T-helper 1 cell (primary cell): Measurements from ENCODE around the gene AQP11.
"Not testable (repeated sequence)": the region's sequence is repeated elsewhere in the genome, so short reads cannot be mapped to it uniquely, and the experiment has no call there.

Source experiments
- DNase-seq, 5 donors: peaks; one replicate each; pipeline ENCODE4 v3.0.0-alpha.2; 2012 to 2020
- total RNA-seq, 4 donors: gene quantifications; one replicate each; lab custom pipeline; 2026; lab: John Stamatoyannopoulos, UW

AQP11 gene
- 0 to 0.31 (median 0.14) reads per million in 4 donors for total RNA-seq

DNA sequence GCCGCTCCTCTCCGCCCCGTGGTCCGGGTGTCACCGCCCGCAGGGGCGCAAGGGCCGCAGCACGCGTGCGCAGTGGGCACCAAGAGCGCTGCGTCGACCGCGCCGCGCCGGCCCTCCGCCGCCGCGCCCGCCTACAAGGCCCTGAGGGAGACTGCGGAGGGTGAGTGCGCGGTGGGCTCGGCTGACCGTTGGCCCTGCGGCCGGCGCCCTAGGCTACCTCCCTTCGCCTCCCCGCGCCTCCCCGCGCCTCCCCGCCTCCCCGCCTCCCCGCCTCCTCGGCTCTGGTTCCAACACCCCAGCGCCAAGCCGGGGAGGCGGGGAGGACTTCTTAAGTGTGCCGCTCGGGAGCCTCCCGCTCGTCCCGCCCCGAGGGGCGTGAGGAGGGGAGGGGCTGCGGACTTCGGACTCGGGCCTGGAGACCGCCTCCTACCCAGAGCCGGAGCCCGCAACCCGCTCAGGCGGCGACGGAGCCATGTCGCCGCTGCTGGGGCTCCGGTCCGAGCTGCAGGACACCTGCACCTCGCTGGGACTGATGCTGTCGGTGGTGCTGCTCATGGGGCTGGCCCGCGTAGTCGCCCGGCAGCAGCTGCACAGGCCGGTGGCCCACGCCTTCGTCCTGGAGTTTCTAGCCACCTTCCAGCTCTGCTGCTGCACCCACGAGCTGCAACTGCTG lies at the start of gene AQP11:
AQP11 (plus strand) TSS at position 433 of the 673 bp plus-strand sequence; CDS start at position 473, 40 bp downstream.
- peak in 4 of 5 donors; percentile 8 to 53 (median 20) for DNase-seq

DNA sequence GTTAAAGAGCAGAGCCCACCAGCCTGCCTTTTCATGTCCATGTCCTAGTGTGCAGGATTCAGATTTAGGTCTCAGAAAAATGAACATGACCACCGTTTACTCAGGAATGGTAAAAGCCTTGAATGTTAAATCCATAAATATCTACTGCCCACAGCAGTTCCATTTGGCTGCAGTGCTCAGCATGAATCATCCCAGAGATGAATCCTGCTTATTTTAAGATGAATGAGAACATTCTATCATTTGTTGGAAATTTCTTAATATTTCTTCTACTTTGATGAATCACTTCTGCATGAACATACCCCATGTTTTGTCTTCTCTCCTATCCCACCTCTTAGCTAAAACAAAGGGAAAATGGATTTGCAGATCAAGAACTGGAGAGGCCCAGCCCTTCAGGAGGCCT lies 47.5 kb upstream of the AQP11 start:
- DNase-seq, result no peak

DNA sequence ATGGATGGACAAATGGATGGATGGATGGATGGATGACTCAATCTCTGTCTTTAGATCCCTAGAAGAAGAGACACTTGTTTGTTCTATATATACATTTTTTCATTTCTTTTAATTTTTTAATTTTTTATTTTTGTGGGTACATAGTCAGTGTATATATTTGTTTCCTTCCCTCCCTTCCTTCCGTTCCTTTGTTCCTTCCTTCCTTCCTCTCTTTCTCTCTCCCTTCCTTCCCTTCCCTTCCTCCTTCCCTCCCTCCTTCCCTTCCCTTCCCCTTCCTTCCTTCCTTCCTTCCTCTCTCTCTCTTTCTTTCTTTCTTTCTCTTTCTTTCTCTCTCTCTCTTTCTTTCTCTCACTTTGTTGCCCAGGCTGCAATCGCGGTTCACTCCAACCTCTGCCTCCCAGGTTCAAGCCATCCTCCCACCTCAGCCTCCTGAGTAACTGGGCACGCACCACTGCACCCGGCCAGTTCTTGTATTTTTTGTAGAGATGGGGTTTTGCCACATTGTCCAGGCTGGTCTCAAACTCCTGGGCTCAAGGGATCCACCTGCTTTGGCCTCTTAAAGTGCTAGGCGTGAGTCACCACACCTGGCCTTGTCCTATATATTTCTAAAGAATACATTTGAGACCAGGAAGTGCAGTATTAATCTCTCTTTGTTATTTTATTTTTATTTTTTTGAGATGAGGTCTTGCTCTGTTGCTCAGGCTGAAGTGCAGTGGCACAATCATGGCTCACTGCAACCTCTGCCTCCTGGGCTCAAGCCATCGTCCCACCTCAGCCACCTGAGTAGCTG lies 42.5 kb upstream of the AQP11 start:
- no peak for DNase-seq

GRCh38 chr11:77547863-77548551 lies 41.7 kb upstream of the AQP11 start:
- peak in 2 of 5 donors; percentile 13 to 23 for DNase-seq

DNA sequence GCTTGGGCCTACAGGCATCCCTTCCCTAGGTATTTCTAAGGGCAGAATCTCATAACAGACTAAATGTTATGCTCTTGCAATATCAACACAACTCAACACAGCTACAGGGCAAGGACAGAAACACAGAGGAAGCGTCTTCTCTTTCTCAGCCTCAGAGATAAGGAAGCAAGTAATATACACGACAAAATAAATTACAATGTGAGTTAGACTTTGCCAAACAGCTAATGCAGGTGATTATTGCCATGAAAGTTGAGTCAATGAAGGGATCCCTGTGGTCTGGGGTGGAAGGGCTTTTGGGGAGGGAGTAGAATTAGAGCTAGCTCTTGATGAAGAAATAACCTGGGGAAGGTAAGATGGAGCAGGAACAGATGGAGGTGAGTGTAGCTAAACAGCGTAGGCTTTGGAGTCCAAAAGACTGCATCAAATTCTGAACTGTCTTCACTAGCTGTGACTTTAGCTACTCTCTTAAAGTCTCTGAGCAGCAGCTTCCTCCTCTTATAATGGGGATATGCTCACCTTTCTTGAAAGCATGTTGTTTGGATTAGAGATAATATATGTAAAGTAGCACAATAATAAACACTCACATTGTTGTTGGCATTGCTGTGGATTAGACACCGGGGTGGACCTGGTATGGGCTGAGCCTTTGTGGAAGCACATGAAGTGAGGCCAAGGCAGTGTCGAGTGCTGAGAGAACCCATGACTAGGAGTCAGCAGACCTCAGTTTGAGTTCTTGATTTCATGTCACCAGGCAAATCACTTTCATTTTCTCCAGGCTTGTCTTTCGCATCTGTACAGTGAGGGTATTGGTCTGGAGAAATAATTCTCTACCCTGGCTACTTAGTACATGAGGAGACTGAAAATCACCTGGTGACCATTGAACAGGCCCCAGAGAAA lies 41.0 kb upstream of the AQP11 start:
- DNase-seq, result no peak

DNA sequence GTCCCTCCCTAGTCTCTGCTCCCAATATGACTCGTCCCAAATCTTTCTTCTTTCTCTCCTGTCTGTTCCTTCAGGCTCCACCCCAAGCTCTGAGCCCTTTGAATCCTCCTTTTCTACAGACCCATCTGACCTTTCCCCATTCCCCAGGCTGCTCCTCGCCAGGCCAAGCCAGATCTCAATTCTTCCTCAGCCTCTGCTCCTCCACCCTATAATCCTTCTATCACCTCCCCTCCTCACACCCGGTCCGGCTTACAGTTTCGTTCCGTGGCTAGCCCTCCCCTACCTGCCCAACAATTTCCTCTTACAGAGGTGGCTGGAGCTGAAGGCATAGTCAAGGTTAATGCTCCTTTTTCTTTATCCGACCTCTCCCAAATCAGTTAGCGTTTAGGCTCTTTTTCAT lies 38.3 kb upstream of the AQP11 start:
- not testable (repeated sequence) for DNase-seq

DNA sequence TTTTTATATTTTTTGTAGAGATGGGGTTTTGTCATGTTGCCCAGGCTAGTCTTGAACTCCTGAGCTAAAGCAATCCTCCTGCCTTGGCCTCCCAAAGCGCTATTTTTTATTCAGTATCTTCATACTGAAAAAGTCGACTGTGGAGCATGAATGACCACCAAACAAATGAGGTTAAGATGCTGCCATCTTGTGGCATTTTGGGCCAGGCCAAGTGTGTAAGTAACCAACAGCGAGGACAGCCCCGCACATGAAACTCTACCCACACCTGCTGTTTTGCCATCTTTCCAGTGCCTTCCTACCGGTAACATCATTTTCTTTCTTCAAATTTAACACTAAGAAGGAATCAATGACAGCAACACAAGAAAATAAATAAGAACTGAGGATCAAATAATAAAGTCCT lies 32.2 kb upstream of the AQP11 start:
- DNase-seq, result no peak

GRCh38 chr11:77558380-77558779 lies 31.4 kb upstream of the AQP11 start:
- DNase-seq, result no peak

DNA sequence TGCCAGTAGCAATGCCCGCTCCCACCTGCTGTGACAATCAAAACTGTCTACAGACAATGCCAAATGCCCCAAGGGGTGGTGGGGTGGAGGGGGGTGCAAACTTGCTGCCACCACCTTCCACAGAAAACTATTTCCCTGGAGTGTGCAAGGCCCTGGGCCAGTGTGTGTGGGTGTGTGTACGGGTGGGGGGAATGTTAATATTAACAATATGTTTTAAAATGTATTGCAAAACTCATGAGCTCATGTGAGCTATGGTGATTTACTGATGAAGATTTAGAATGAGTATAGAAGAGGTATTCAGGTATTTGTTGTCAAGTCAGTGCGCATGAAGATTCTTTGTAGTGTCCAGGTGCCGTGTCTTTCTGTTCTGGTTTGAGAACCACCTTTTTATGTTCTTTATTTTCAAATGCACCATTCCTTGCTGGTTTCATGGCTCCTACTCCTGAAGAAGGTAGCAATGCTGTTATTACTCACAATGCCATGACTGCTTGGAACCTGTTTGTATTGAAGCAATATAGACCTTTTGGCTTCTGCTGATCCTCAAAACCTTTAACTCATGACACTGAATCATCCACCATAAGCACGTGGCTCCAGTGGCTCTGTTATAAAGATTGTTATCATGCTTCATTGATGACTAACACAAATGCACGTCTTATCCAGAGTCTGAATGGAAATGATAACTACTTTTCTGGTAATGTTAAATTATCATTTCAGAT lies 29.9 kb upstream of the AQP11 start:
- DNase-seq, result no peak

GRCh38 chr11:77560605-77561004 lies 29.1 kb upstream of the AQP11 start:
- DNase-seq, result no peak

DNA sequence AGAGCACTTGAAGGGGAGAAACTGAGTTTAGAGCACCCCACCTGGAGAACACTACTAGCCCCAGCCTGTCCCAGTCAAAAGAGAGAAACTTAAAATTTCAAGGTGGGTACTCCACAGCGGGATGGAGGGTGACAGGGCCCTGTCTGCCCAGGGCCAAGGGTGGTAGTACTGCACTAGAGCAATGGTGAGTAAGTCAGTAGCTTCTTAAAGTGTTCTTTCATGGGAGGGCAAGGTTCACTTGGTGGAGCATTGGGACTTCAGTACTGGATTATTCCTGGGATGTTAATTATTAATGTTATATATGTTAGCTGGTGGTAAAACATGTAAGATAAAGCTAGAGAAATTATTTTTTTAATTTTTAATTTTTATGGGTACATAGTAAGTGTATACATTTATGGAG lies 28.5 kb upstream of the AQP11 start:
- no peak for DNase-seq

DNA sequence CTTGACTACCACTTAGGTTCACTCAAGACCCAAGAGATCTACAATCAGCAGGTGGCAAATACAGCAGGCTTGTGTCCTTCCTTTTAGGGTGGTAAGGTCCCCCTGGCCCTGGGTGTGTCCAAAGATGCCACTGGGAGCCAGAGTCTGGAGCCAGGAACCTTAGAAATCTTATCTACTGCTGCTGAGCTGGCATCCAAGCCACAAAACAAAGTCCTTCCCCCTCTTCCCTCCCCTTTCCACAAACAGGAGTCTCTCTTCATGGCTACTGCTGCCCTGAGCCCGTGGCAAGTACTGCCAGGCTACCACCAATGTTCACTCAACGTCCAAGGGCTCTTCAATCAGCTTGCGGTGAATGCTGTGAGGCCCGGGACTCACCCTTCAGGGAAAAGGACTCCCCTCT lies 21.4 kb upstream of the AQP11 start:
- DNase-seq, result no peak

DNA sequence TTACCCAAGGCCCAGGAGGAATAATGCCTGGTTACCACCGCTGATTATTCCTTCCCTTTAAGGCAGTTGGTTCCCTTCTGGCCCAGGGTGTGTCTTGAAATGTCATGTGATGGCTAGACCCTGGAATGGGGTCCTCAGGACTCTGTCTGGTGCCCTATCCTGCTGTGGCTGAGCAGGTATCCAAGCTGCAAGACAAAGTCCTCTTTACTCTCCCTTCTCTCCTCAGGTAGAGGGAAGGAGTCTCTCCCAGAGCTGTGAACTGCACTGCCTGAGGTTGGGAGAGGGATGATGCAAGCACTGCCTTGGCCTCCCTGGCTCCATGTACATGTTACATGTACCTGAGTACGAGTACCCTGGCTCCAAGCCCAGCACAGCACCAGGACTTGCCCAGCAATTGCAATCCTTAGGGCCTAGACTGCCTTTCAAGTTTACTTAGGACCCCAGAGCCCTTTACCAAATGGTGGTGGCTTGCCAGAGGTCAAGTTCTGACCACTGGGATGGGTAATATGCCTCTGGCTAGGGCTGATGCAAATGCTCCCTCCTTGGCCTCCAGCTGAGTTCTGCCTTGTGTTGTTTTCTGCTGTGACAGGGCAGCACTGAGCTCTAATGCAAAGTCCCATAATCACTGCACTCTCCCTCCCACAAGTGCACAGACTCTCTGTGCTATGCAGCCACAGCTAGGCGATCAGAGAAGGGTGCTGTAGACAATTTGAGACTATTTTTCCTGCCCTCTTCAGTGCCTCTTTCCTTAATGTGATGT lies 20.7 kb upstream of the AQP11 start:
- DNase-seq, result no peak

DNA sequence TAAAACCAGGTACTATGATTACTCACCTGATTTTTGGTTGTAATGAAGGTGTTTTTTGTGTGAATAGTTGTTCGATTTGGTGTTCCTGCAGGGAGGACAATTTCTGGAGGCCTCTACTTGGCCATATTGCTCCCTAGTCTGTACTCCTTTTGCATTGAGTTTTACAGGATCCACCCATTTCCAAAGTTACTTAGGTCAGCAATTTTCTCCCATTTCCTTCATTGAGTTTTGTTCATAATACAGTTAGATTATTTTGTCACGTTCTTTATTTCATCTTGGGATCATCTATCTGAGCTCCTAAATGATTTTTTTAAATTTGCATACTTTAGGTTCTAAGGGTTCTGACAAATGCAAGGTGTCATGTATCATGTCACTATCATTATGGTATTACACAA lies 20.1 kb upstream of the AQP11 start:
- no peak for DNase-seq

GRCh38 chr11:77570896-77571295 lies 18.9 kb upstream of the AQP11 start:
- not testable (repeated sequence) for DNase-seq

DNA sequence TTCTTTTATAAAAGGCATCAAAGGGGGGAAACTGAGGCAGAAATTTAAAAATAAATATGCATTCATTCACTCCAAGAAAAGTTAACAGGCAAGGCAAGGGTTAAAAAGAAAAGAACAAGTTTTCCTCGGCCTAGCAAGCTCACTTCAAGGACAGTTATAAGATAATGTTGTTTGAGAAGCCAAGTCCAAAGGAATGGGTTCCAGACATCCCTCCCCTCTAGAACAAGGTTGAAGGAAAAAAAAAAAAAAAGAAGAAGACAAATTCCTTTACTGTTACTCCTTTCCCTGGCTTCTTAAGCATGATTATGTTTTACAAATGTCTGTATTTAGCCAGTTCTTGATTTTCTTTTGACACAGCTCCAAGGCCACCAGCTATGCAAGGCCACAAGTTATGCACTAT lies 14.3 kb upstream of the AQP11 start:
- DNase-seq, result not testable (repeated sequence)

DNA sequence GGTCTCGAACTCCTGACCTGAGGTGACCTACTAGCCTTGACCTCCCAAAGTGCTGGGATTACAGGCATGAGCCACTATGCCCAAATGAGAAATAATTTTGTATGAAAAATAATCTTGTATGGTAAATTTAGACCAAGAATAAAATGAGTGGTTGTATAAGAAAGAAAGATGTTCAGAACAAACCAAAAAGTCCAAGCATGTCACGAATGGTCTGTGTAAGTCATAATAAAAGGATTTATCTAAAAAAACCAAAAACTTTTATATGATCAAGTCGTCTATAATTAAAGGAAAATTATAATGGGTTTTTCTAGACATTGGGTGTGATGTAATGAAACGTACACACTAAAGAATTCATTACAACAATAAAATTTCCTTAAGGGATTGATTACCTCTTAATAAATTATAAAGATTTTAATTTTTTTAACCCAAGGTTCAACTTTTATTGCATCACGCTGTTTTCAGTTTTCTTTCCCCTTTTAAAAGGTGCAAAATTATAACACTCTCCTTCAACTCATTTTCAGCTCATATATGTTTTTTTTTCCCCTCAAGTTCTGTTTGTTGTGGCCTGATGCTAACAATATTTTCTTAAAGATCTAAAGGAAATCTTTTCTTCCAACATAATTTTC lies 8.9 kb upstream of the AQP11 start:
- no peak for DNase-seq

DNA sequence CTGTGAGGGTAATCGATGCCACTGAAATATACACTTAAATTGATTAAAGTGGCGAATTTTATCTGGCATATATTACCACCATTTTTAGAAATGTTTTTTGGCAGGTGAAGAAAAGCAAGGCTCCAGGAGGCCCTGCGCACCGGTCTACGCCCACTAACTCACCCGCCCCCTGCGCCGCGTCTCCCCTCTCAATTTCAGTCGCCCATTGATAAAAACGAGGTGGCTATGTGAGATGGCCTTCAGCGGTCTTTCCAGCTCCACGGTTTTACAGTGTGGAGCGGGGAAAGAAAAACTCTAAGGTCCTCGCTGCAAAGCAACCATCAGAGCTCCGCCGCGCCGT lies 602 bp upstream of the AQP11 start:
- DNase-seq, result no peak

DNA sequence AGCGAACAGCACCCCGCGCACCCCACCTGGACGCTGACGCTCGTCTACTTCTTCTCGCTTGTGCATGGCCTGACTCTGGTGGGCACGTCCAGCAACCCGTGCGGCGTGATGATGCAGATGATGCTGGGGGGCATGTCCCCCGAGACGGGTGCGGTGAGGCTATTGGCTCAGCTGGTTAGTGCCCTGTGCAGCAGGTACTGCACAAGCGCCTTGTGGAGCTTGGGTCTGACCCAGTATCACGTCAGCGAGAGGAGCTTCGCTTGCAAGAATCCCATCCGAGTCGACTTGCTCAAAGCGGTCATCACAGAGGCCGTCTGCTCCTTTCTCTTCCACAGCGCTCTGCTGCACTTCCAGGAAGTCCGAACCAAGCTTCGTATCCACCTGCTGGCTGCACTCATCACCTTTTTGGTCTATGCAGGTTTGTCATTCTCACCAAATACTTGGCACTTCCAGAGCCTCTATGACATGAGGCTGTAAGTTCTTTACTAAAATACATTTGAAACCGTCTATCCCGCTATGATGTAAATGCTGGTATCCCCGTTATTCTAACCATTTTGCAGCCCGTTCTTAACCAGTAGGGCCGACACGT lies 535 bp downstream of the AQP11 start:
- DNase-seq, result peak in 1 of 5 donors; percentile 6

- DNase-seq, result no peak
These were observed 3.0 kb downstream of the AQP11 start for GRCh38 chr11:77592727-77593126.
